GM18868 (cell line): ENCODE measurements around the gene CCDC159.
"Not testable (repeated sequence)": the region's sequence is repeated elsewhere in the genome, so short reads cannot be mapped to it uniquely, and the experiment has no call there.

Experiments
- ATAC-seq: cut with Tn5 transposase; IDR thresholded peaks from one replicate; pipeline ENCODE4 v1.9.1; 2021; ENCODE audit warnings: mild to moderate bottlenecking, moderate library complexity; ENCODE audit not compliant: unreplicated experiment

CCDC159 gene

GRCh38 chr19:11364935-11365334, 18.6 kb downstream of the CCDC159 start:
- no peak for ATAC-seq

GRCh38 chr19:11365557-11366117, 19.3 kb downstream of the CCDC159 start:
- no peak for ATAC-seq

GRCh38 chr19:11367528-11367927, 21.2 kb downstream of the CCDC159 start:
- no peak for ATAC-seq

GRCh38 chr19:11370744-11371143, 24.4 kb downstream of the CCDC159 start:
- ATAC-seq: no peak

- ATAC-seq: no peak
Measured at GRCh38 chr19:11373166-11373884, 27.0 kb downstream of the CCDC159 start.

GRCh38 chr19:11373885-11374432, 27.6 kb downstream of the CCDC159 start:
- no peak for ATAC-seq

- ATAC-seq: peak; percentile 84
Measured at GRCh38 chr19:11374433-11375142, 28.3 kb downstream of the CCDC159 start, which contains the start of gene SWSAP1. Gene SWSAP1 (plus strand): TSS chr19:11374666. CDS start chr19:11374681, 15 bp downstream.

GRCh38 chr19:11375143-11375948, 29.0 kb downstream of the CCDC159 start:
- ATAC-seq: no peak

GRCh38 chr19:11377237-11377636, 30.9 kb downstream of the CCDC159 start:
- ATAC-seq: no peak

GRCh38 chr19:11377756-11378155, 31.4 kb downstream of the CCDC159 start:
- ATAC-seq: no peak

- no peak for ATAC-seq
Measured at GRCh38 chr19:11378319-11379189, 32.2 kb downstream of the CCDC159 start.

- not testable (repeated sequence) for ATAC-seq
Measured at GRCh38 chr19:11379269-11379845, 33.0 kb downstream of the CCDC159 start.

- no peak for ATAC-seq
Measured at GRCh38 chr19:11379857-11380350, 33.6 kb downstream of the CCDC159 start.

GRCh38 chr19:11380653-11381537, 34.6 kb downstream of the CCDC159 start:
- peak; percentile 75 for ATAC-seq

GRCh38 chr19:11382898-11383705, 36.8 kb downstream of the CCDC159 start:
- ATAC-seq: no peak

GRCh38 chr19:11383706-11384048, 37.4 kb downstream of the CCDC159 start:
- ATAC-seq: no peak

- ATAC-seq: no peak
Measured at GRCh38 chr19:11384778-11385129, 38.4 kb downstream of the CCDC159 start.
